IMR-90 (cell line): ENCODE measurements around the gene LRRC8C. TPM values are rescaled to one million over a fixed set of nuclear protein-coding genes. Genes with fewer than 3 reads are reported as not detected.
A peak's percentile ranks its signal among the peaks of the same experiment; 100 is the strongest.

ENCODE experiments used
- ATAC-seq: fragments of 200-7000 bp; cut with Tn5 transposase; 2 replicates; pipeline ENCODE4 v1.9.1; 2020; ENCODE audit warnings: low read depth, mild to moderate bottlenecking, moderate library complexity
- BruUV-seq: library from RNA; stranded (reverse); fragments of 400-500 nt; replicated peaks from 2 replicates; lab custom pipeline; 2021; lab: Mats Ljungman, UMichigan
- CTCF ChIA-PET: fragments of 300-600 bp; formaldehyde crosslinking; extraction: SDS; loops from one replicate; lab custom pipeline; 2021; ENCODE audit warnings: antibody characterized with exemption; lab: Yijun Ruan, JAX
- POLR2A ChIA-PET: fragments of 300-600 bp; sonication (Branson Sonifier 250); formaldehyde crosslinking; loops from one replicate; lab custom pipeline; 2022; ENCODE audit warnings: antibody characterized with exemption; ENCODE audit not compliant: unreplicated experiment; lab: Charles Lee
- DNase-seq: peaks from one replicate; pipeline ENCODE4 v3.0.0; 2013
- H2AFZ ChIP-seq: replicated peaks from 2 replicates; pipeline ENCODE3; 2013; ENCODE audit warnings: low read length, mild to moderate bottlenecking; ENCODE audit not compliant: poor library complexity
- H2AK5ac ChIP-seq: 2 replicates; pipeline ENCODE4 v1.6.1; 2013; ENCODE audit warnings: low read depth, low read length, inconsistent platforms
- H2AK9ac ChIP-seq: replicated peaks from 2 replicates; pipeline ENCODE3; 2013; ENCODE audit warnings: mild to moderate bottlenecking, low read depth, low read length, moderate library complexity; ENCODE audit not compliant: poor library complexity
- H2BK120ac ChIP-seq: 2 replicates; pipeline ENCODE4 v1.6.1; 2013; ENCODE audit warnings: low read depth, low read length, inconsistent platforms
- H2BK15ac ChIP-seq: 3 replicates; pipeline ENCODE4 v1.6.1; 2013; ENCODE audit warnings: low read depth, low read length, inconsistent platforms
- H2BK20ac ChIP-seq: 2 replicates; pipeline ENCODE4 v1.6.1; 2013; ENCODE audit warnings: low read depth, mild to moderate bottlenecking, inconsistent platforms, low read length, moderate library complexity
- H2BK5ac ChIP-seq: 2 replicates; pipeline ENCODE4 v1.6.1; 2013; ENCODE audit warnings: mild to moderate bottlenecking, low read depth, low read length, inconsistent platforms; ENCODE audit not compliant: poor library complexity, severe bottlenecking
- H3K14ac ChIP-seq: replicated peaks from 2 replicates; pipeline ENCODE4 v1.6.1; 2013; ENCODE audit warnings: low read depth, low read length, inconsistent platforms
- H3K18ac ChIP-seq: 2 replicates; pipeline ENCODE4 v1.6.1; 2013; ENCODE audit warnings: low read depth, low read length, control low read depth
- H3K23ac ChIP-seq: 2 replicates; pipeline ENCODE4 v1.6.1; 2013; ENCODE audit warnings: low read depth, low read length, inconsistent platforms
- H3K27ac ChIP-seq: 2 replicates; pipeline ENCODE4 v1.5.1; 2013; ENCODE audit warnings: mild to moderate bottlenecking, control low read depth, low read length; ENCODE audit not compliant: insufficient read depth
- H3K27me3 ChIP-seq: 2 replicates; pipeline ENCODE4 v1.6.1; 2013; ENCODE audit warnings: low read length; ENCODE audit not compliant: control insufficient read depth, insufficient read depth
- H3K36me3 ChIP-seq: 2 replicates; pipeline ENCODE4 v1.6.1; 2013; ENCODE audit warnings: low read length, mixed read lengths; ENCODE audit not compliant: control insufficient read depth, insufficient read depth
- H3K4ac ChIP-seq: 2 replicates; pipeline ENCODE4 v1.6.1; 2013; ENCODE audit warnings: low read depth, low read length, inconsistent platforms
- H3K4me1 ChIP-seq: 2 replicates; pipeline ENCODE4 v1.6.1; 2013; ENCODE audit warnings: low read length, mixed read lengths; ENCODE audit not compliant: control insufficient read depth, insufficient read depth
- H3K4me2 ChIP-seq: 2 replicates; pipeline ENCODE4 v1.6.1; 2013; ENCODE audit warnings: low read depth, mild to moderate bottlenecking, control low read depth, low read length, moderate library complexity
- H3K4me3 ChIP-seq: 2 replicates; pipeline ENCODE4 v1.5.1; 2013; ENCODE audit warnings: low read depth, mild to moderate bottlenecking, control low read depth, low read length, moderate library complexity; ENCODE audit not compliant: insufficient read depth
- H3K56ac ChIP-seq: 2 replicates; pipeline ENCODE4 v1.6.1; 2013; ENCODE audit warnings: low read length, inconsistent platforms; ENCODE audit not compliant: insufficient read depth; ENCODE audit errors: extremely low read depth
- H3K79me1 ChIP-seq, 2 experiments: 2 replicates each; pipeline ENCODE4 v1.6.1; 2013; ENCODE audit warnings: low read length in 2 of 2, inconsistent platforms in 1 of 2, low read depth in 1 of 2
- H3K9ac ChIP-seq: 2 replicates; pipeline ENCODE4 v1.6.1; 2013; ENCODE audit warnings: low read depth, low read length, control low read depth
- H3K9me1 ChIP-seq: 2 replicates; pipeline ENCODE4 v1.6.1; 2013; ENCODE audit warnings: low read length, inconsistent platforms; ENCODE audit not compliant: insufficient read depth
- H3K9me3 ChIP-seq: 2 replicates; pipeline ENCODE4 v1.6.1; 2013; ENCODE audit warnings: low read length; ENCODE audit not compliant: control insufficient read depth, insufficient read depth
- H4K20me1 ChIP-seq: 2 replicates; pipeline ENCODE4 v1.6.1; 2013; ENCODE audit warnings: low read length, inconsistent platforms; ENCODE audit not compliant: insufficient read depth
- H4K5ac ChIP-seq: 2 replicates; pipeline ENCODE4 v1.6.1; 2013; ENCODE audit warnings: mild to moderate bottlenecking, low read depth, low read length, control low read depth
- H4K8ac ChIP-seq, 2 experiments: 2 replicates each; pipeline ENCODE4 v1.6.1; 2013; ENCODE audit warnings: low read depth in 2 of 2, low read length in 2 of 2, control low read depth in 1 of 2, inconsistent platforms in 1 of 2
- H4K91ac ChIP-seq: 2 replicates; pipeline ENCODE4 v1.6.1; 2013; ENCODE audit warnings: low read depth, low read length, inconsistent platforms; ENCODE audit not compliant: insufficient read depth
- BHLHE40 ChIP-seq: fragments of 150-350 bp; IDR thresholded peaks from 2 replicates; pipeline ENCODE4 v1.6.1; 2016; ENCODE audit warnings: mild to moderate bottlenecking, low read depth, low read length
- CHD1 ChIP-seq: IDR thresholded peaks from 2 replicates; pipeline ENCODE4 v1.6.1; 2012; ENCODE audit warnings: low read depth, low read length, improper control_type of control experiment
- CTCF ChIP-seq: conservative IDR thresholded peaks from 2 replicates; pipeline ENCODE4 v1.5.1; 2012; ENCODE audit warnings: mild to moderate bottlenecking, low read depth, low read length, improper control_type of control experiment
- ELK1 ChIP-seq: fragments of 150-350 bp; IDR thresholded peaks from 2 replicates; pipeline ENCODE4 v1.6.1; 2016; ENCODE audit warnings: low read depth, mild to moderate bottlenecking, low read length, moderate library complexity, borderline replicate concordance
- FOS ChIP-seq: fragments of 150-350 bp; IDR thresholded peaks from 2 replicates; pipeline ENCODE4 v1.6.1; 2016; ENCODE audit warnings: low read depth, low read length
- MAZ ChIP-seq: IDR thresholded peaks from 2 replicates; pipeline ENCODE4 v1.6.1; 2012; ENCODE audit warnings: low read depth, mild to moderate bottlenecking, low read length, improper control_type of control experiment, moderate library complexity, borderline replicate concordance
- MXI1 ChIP-seq: IDR thresholded peaks from 2 replicates; pipeline ENCODE4 v1.6.1; 2012; ENCODE audit warnings: low read depth, mild to moderate bottlenecking, low read length, moderate library complexity, borderline replicate concordance
- POLR2A ChIP-seq: IDR thresholded peaks from 2 replicates; pipeline ENCODE4 v1.6.1; 2012; ENCODE audit warnings: mild to moderate bottlenecking, low read depth, low read length
- RAD21 ChIP-seq: IDR thresholded peaks from 2 replicates; pipeline ENCODE4 v1.6.1; 2012; ENCODE audit warnings: low read length, improper control_type of control experiment
- RCOR1 ChIP-seq: IDR thresholded peaks from 2 replicates; pipeline ENCODE4 v1.6.1; 2012; ENCODE audit warnings: mild to moderate bottlenecking, low read length, improper control_type of control experiment; ENCODE audit not compliant: insufficient replicate concordance
- SMC3 ChIP-seq: fragments of 150-350 bp; IDR thresholded peaks from 2 replicates; pipeline ENCODE4 v1.6.1; 2016; ENCODE audit warnings: low read depth, mild to moderate bottlenecking, antibody characterized with exemption, low read length, moderate library complexity
- USF2 ChIP-seq: fragments of 150-350 bp; IDR thresholded peaks from 2 replicates; pipeline ENCODE4 v1.6.1; 2017; ENCODE audit warnings: mild to moderate bottlenecking, antibody characterized with exemption, low read length, low read depth
- WGBS, 2 experiments: methylation state at CpG; one replicate each; pipeline versions ENCODE4 v1.1.5 to v1.1.7; 2013; ENCODE audit warnings: missing lambda C conversion rate in 2 of 2; ENCODE audit not compliant: insufficient read length in 1 of 2; ENCODE audit errors: extremely low coverage in 2 of 2; 5-methylcytosine and 5-hydroxymethylcytosine counted together
- dilution Hi-C: fragments of 300-500 bp; cut with HindIII; formaldehyde crosslinking; loops from one replicate; pipeline ENCODE4 v1.14.3; 2018; ENCODE audit warnings: low sequenced_read_pairs; ENCODE audit not compliant: unreplicated experiment
- in situ Hi-C: fragments of 300-500 bp; cut with MboI; formaldehyde crosslinking; loops from 3 replicates; pipeline ENCODE4 v1.14.3; 2019; ENCODE audit warnings: low sequenced_read_pairs, inconsistent platforms, mixed read lengths
- intact Hi-C: fragments of 100-400 bp; cut with micrococcal nuclease; formaldehyde crosslinking; loops from 2 replicates; pipeline ENCODE4 v1.10.0; 2022
- polyA plus RNA-seq, 3 experiments: library from polyadenylated mRNA; depleted of rRNA; stranded (reverse); fragments of >200 nt; gene quantifications; 2 replicates each; pipeline ENCODE4 v1.2.3, GENCODE V29; 2012; ENCODE audit warnings: low replicate concordance in 1 of 3
- total RNA-seq: library from RNA; depleted of rRNA; stranded (reverse); fragments of >200 nt; gene quantifications from 2 replicates; pipeline ENCODE4 v1.2.3, GENCODE V29; 2012

The LRRC8C gene
- total and polyA plus RNA-seq, 2 of the 4 experiments (the other 2 are of a cell fraction) = 6.5 to 12.9 TPM

GRCh38 chr1:89762779-89763648, 130.1 kb downstream of the LRRC8C start:
- Histone ChIP-seq H3K9me3 (no peaks in the 10 kb centered on the region), H2AFZ (peak overlapping the region; percentile 92), H3K4me1 (peaks cover 6% of the 10 kb centered on the region), H4K91ac (peak overlapping the region; percentile 26; the same call in 1 of the 2 replicates), H3K14ac (peak overlapping the region; percentile 77), H3K4me2 (peak overlapping the region; percentile 94), H2BK15ac (peak overlapping the region; percentile 74; the same call in 2 of the 3 replicates), H3K23ac (peak overlapping the region; percentile 83), H2BK5ac (no peak overlapping the region), H3K4me3 (peak overlapping the region; percentile 56), H4K8ac (peak overlapping the region in 1 of 2 experiments; percentile 69; a peak in 1 of 4 replicates), H3K9ac (peak overlapping the region; percentile 63), H3K79me1 (no peaks in the 10 kb centered on the region), H3K56ac (no peak overlapping the region), H3K36me3 (no peaks in the 10 kb centered on the region), H4K20me1 (no peaks in the 10 kb centered on the region), H3K27ac (no peak overlapping the region; the same call in 1 of the 2 replicates), H3K27me3 (no peaks in the 10 kb centered on the region), H3K18ac (no peak overlapping the region), H3K4ac (peak overlapping the region; percentile 61), H2AK5ac (no peak overlapping the region), H2AK9ac (peak overlapping the region; percentile 71), H3K9me1 (no peaks in the 10 kb centered on the region; the same call in 1 of the 2 replicates), H2BK20ac (peak overlapping the region; percentile 65; the same call in 1 of the 2 replicates), H4K5ac (no peak overlapping the region), H2BK120ac (peak overlapping the region; percentile 84)
- WGBS, 2 experiments = 0% methylated on average over 9 of the region's 47 CpGs; no CpG with 5 or more reads in 1 of the 2 experiments
- intact Hi-C loops (loop anchor here (1.0 to 2.0 kb wide), 4 partner anchors 131 to 280 kb away; partner anchors contain the start of gene LRRC8B), in situ Hi-C loops (loop anchor here (10.0 kb wide), 1 partner anchor 278 kb away; no protein-coding TSS in a partner anchor), dilution Hi-C loops (no loop called here)
- CTCF ChIA-PET = interaction anchor here (0.6 to 3.4 kb wide), 31 partner anchors 10 to 740 kb away, joined by 3 to 35 read pairs (median 5); partner anchors contain the start of gene LRRC8C
- ATAC-seq (peak; percentile 100), DNase-seq (peak; percentile 78)
- POLR2A ChIA-PET = interaction anchor here (0.6 to 0.8 kb wide), 2 partner anchors 130 to 166 kb away, joined by 4 read pairs; partner anchors contain the start of gene LRRC8C
- BruUV-seq = no TSS peak
- TF ChIP-seq BHLHE40 = no peak
- TF ChIP-seq SMC3 = peak; percentile 94
- TF ChIP-seq FOS = no peak
- no peak for TF ChIP-seq USF2
- peak; percentile 99 for TF ChIP-seq CTCF
- TF ChIP-seq RAD21 = peak; percentile 98
- peak; percentile 84; the same call in 1 of the 2 replicates for TF ChIP-seq MAZ
- TF ChIP-seq RCOR1 = no peak
- TF ChIP-seq MXI1 = no peak
- no peak for TF ChIP-seq POLR2A
- TF ChIP-seq CHD1 = no peak
- TF ChIP-seq ELK1 = no peak
